OCI-LY3 (cell line): Measurements from ENCODE around the gene LRRC66.

ENCODE experiments used
- CTCF ChIP-seq: fragments of 200-600, 300-600 bp; sonication (generic); IDR thresholded peaks from 2 replicates; pipeline ENCODE4 v1.5.1; 2014; ENCODE audit warnings: antibody characterized with exemption, low read length, low read depth
- EZH2phosphoT487 ChIP-seq: fragments of 200-600 bp; shearing (Covaris generic); IDR thresholded peaks from 2 replicates; pipeline ENCODE4 v1.6.1; 2018; ENCODE audit warnings: antibody characterized with exemption, mixed run types, low read depth

DNA sequence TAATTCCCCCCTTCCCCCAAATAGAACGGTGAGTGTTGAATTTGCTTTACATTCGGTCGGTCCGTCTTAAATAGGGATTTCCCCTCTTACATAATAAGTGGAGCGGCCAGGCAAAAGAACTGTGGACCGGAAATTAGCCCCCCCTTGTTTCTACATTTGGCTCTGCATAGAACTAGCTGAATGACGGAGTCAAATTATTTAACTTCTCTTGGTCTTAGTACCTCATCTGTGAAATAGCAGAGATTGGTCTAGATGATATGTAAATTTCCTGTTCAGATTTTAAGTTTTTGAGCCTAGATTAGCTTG is 32.3 kb upstream of the LRRC66 start:
- no peak for TF ChIP-seq CTCF
- no peak for TF ChIP-seq EZH2phosphoT487
